GM15510 (cell line): Measurements from ENCODE around the gene CDKAL1.

ENCODE experiments used
- POLR2A ChIP-seq: IDR thresholded peaks from 3 replicates; pipeline ENCODE4 v1.6.1; 2011; ENCODE audit warnings: borderline replicate concordance; ENCODE audit not compliant: insufficient read length; ENCODE audit errors: extremely low read depth

Gene CDKAL1

DNA sequence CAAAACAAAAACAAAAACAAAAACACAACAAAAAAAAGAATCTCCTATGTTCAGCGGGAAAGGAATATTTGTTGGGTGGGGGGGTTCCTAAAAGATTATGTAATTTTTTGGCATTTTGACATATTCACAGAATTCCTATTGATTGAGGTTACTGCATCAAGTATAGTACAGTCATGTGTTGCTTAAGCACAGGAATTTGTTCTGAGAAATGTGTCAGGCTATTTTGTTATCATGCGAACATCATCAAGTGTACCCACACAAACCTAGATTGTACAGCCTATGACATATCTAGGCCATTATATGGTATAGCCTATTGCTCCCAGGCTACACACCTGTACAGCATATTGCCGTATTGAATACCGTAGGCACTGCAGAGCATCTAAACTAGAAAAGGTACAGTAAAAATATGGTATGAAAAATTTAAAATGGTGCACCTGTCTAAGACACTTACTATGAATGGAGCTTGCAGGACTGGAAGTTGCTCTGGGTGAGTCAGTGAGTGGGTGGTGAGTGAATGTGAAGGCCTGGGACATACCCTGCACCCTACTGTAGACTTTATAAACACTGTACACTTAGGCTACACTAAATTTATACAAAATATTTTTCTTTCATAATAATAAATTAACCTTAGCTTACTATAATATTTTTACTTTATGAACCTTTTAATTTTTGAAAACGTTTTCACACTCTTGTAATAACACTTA is 110.6 kb downstream of the CDKAL1 start:
- no peak for TF ChIP-seq POLR2A

DNA sequence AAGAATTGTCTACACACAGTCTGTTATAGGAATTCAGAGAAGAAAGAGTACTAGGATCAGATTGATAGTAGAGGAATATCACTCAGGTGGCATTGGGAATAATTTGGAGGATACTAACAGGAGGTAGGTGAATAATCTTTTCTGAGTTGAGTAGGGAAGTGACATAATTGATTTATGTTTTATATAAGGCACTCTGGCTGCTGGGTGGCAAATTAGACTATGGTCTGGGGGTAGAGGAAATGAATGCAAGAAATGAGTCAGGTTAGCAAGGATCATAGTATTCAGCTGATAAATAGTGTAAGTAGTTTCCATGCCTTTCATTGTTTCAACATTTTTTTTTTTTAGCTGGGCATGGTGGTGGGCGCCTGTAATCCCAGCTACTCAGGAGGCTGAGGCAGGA is 113.3 kb downstream of the CDKAL1 start:
- no peak for TF ChIP-seq POLR2A

DNA sequence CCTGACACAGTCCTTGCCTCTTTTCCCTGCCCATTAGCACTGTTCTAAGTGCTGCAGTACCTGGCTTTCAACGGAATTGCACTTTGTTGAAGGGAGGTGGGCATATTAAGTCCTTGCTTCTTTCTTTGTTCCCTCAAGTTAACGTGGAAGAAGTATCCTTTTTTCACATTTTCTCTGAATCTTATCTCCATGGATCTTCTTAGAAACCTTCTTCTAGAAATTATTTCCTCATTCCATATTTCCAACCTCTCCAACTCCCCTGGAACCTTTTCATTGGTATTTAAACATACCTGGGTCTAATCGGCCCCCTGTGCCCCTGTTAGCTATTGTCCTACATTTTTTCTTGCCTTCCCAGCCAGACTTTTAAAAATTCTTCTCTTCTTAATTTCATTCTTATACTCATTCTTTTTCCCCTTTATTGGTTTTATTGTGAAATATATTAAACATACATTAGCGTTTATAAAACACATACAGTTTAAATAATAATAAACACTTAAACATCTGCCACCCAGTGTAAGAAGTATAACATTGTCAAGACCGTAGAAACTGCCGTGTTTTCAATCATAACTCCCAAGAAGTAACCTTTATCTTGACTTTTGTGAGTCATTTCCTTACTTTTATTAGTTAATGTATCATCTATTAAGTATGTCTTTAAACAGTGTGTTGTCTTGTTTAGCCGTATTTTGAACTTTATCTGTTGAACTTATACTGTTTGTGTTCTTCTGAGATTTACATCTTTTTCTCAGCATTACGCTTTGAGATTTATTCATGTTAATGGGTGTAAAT is 118.2 kb downstream of the CDKAL1 start:
- TF ChIP-seq POLR2A: no peak

DNA sequence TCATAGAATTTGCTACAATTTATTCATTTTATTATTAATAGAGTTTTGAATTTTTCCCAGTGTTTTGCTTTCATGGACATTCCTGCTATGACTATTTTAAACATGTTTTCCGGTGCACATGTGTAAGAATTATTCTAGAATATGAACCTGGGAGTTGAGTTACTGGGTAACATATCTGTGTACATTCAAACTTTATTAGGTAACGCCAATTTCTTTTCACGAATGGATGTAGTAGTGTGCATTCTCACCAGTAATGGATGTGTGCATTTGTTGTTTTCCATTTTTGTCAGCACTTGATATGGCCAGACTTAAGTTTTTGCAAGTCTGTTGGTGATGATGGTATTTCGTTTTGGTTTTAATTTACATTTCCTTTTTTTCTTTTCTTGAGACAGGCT is 118.8 kb downstream of the CDKAL1 start:
- TF ChIP-seq POLR2A: no peak

DNA sequence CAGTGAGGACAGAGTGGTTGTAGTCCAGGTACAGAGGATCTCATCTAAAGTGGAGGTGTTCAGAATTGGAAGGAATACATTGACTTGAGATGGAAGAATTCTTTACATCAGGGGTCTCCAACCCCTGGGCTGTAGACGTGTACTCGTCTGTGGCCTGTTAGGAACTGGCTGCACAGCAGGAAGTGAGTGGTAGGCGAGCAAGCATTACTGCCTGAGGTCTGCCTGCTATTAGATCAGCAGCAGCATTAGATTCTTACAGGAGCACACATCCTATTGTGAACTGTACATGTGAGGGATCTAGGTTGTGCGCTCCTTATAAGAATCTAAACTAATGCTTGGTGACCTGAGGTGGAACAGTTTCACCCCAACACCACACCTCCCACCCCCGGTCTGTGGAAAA is 121.1 kb downstream of the CDKAL1 start:
- TF ChIP-seq POLR2A: no peak

DNA sequence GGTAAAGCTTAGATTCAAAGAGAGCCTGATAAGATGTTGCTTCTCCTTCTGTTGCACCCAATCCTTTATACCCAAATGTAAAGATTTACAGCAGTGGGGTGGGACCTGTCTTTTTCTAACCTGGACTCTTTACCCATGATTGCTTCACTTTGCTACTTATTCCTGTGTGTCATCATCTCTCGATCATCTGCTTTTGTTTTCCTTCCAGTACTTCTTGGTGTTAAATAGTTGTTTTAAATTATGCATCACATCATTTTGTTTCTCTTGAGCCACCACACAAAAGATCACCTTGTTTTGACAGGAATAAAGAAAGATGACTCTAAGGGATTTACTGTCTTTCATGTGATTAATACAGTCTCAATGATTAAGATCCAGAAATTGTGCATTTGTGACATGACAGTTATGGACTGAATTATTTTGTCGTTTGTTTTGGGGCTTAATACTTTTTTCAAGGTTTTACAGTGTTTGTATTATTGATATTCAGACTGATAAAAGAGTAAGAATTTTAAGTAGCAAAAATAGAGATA is 123.1 kb downstream of the CDKAL1 start:
- no peak for TF ChIP-seq POLR2A

DNA sequence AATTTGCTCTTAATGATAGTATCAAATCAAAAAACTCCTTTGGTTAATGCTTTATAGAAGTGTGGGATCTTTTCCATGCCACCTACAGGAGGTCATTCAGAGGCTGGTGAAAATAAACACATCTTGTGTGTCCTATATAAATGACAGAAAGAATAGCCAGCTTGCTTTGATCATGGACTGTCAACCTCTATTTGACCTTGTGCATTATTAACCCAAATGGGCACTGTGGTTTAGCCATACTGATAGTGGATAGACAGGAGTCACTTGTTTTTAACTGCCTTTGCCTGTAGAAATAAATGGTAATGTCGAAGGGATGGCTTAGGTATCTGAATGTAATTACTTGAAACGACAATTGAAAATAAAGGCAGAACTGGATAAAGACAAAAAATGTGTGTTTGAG is 123.8 kb downstream of the CDKAL1 start:
- TF ChIP-seq POLR2A: no peak

DNA sequence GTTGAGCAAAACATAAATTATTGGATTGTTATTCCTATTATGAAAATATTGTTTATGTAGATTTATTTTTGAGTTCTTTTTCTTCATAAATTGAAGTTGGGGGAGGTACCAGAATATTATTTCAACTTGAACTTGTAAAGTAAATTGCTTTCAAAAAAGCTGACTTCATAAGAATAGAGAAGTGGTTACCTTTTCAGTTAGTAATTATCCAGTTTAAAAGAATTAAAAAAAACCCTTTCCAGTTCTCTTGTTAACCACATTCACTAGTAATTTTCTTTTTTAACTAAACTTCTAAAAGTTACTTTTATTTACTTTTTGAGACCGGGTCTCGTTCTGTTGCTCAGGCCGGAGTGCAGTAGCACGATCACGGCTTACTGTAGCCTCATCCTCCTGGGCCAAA is 124.3 kb downstream of the CDKAL1 start:
- TF ChIP-seq POLR2A: no peak

DNA sequence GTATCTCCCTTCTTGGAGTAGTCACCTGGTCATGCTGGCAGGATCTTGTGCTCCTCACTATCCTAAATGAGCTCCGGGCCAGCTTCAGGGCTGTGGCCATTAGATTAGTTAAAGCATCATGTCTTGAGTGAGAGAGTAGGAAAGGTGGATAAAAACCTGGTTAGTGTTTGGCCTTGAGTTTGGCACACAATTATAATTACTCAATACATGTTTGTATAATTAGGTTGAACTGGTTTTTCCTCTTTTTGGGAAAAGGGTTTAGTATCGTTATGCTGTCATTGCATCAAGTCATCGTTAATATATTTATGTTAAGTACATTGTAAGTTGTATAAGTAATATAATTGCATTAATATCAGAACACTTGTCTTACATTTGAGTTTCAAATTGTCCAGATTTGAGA is 126.3 kb downstream of the CDKAL1 start:
- no peak for TF ChIP-seq POLR2A

DNA sequence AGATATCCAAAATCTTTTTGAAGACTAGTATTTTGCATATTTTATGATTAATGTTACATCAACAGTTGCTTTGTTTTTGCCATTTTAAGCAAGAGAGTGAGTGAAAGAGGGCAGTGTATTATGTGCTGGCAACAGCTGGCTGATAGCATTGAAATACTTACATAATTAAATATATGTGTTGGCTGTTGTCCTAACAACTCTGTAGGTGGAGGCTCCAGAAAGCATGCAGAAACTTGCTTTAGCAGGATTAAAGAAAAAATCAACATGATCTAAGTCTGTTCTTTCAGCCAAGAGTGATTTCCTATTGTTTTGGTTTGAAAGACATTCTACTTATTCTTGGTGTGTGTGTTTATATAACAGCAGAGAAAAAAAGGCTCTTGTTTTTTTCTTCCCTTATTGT is 127.5 kb downstream of the CDKAL1 start:
- no peak for TF ChIP-seq POLR2A

DNA sequence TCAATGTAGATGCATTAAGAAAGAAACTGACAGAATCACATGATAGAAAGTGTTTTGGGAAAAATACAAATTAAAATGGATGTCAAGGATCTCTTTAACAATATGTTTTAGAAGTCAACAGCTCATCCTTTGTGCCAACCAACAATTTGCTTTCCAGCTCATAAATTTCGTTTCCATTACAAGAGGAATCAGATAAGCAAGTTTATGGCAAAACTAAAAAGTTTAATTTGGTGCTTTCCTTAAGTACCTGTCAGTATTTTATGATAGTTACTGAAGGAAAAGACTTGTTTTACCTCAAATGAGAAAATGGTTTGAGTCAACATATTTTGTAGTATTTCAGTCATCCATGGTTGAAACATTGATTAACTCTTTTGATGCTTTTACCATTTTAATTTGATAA is 130.0 kb downstream of the CDKAL1 start:
- no peak for TF ChIP-seq POLR2A

DNA sequence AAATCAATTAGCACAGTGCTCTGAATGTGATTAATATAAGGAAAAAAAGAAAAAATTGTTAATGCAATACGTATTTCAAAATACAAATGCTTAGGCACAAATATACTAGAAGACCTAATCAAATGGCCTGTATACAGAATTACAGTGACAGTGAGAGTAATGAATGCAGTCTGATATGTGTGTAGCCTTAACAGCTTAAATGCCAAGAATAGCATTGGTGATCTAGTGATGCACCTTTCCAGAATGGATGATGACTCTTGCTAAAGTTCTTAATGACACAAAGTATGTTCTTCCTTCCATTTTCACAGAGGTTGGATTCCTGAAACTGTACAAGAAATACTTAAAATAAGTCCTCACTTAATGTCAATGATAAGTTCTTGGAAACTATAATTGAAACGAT is 131.0 kb downstream of the CDKAL1 start:
- TF ChIP-seq POLR2A: no peak

DNA sequence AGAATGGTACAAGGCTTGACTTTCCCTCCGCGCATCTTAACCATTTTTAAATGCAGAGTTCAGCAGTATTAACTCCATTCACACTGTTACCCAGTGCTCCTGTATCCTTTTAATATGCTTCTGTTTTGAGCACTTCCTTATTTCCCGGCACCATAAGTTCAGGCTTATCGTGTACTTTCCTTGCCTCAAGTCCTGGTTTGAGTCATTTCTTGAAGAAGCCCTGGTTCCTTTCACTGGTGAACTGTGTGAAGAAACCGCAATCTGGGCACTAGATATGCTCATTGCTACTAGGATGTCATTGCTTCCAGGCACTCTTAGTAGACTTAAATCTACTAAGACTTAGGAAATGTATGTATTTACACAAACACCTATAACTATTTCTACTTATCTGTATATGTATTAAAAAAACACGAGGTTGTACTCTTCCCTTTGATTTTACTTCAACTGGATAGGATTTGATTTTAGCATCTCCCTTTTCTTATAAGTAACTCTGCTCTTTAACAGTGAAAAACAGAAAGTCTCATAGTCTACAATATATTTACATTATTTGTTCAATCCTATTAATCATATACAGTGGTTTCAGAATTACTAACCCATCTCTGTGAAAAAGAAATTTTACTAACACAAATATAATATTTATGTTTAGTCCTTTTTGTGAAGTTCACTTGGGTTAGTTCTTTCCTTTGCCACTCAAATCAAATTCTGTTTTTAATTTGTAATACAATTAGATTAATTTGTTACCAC is 135.5 kb downstream of the CDKAL1 start:
- TF ChIP-seq POLR2A: no peak

DNA sequence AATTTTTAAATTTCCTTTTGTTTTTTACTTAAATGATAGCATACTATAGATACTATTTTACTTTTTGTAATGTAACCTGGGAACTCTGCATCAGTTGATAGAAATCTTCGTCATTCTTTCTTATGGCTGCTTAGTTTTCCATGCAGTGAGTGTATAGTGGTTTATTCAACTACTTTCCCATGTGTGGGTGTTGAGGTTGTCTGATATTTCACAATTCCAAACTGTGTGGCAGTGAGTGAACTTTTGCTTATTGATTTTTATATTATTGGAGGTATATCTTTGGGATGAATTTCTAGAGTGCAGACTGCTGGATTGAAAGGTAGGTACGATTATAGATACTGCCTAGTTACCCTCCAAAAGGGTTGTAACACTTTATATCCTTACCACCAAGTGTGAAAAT is 136.5 kb downstream of the CDKAL1 start:
- TF ChIP-seq POLR2A: no peak

DNA sequence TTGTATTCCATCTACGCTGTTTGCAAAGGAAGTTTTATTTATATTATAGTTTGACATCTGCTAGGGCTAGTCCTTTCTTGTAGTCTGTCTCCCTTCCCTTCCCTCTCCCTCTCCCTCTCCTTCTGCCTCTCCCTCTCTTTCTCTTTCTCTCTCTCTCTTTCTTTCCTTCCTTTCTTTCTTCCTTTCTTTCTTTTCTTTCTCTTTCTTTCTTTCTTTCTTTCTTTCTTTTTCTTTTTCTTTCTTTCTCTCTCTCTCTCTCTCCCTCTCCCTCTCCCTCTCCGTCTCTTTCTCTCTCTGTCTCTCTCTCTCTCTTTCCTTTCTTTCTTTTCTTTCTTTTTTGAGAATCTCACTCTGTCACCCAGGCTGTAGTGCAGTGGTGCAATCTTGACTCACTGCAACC is 137.8 kb downstream of the CDKAL1 start:
- TF ChIP-seq POLR2A: no peak
